ENCODE measurements around the gene FGFBP2.

GRCh38 chr4:15982842-15983524, 20.0 kb upstream of the FGFBP2 start:
- TF ChIP-seq EZH2 (IDR thresholded peaks at IDR 0.05) (no peak), POLR2AphosphoS5 (IDR thresholded peaks at IDR 0.05; ENCODE audit: borderline replicate concordance, low read depth, low read length) (no peak)

Measured in SK-N-MC (cell line).